HepG2 (cell line): ENCODE measurements around the gene ATP8B2. TPM values are rescaled to one million over a fixed set of nuclear protein-coding genes. Genes with fewer than 3 reads are reported as not detected.

Experiments used
- CBFB ChIP-seq: sonication (generic); formaldehyde crosslinking; IDR thresholded peaks from 2 replicates; pipeline ENCODE4 v1.4.0; 2020; ENCODE audit warnings: missing genetic modification reagents
- CBX2 ChIP-seq, 2 experiments: fragments of 200-600 bp in 1 of 2; sonication (generic); formaldehyde crosslinking in 1 of 2; IDR thresholded peaks; 2 replicates each; pipeline versions ENCODE4 v1.7.0 to v1.8.1; 2018 to 2022; ENCODE audit warnings: low read depth in 2 of 2, low read length in 1 of 2, mild to moderate bottlenecking in 1 of 2, missing genetic modification reagents in 1 of 2
- CC2D1A ChIP-seq: sonication (generic); formaldehyde crosslinking; IDR thresholded peaks from 2 replicates; pipeline ENCODE4 v1.8.1; 2023; ENCODE audit warnings: mild to moderate bottlenecking, missing genetic modification reagents
- HNF4A ChIP-seq: sonication (generic); formaldehyde crosslinking; IDR thresholded peaks from 2 replicates; pipeline ENCODE4 v1.4.0; 2020; ENCODE audit warnings: missing genetic modification reagents
- JARID2 ChIP-seq: sonication (generic); formaldehyde crosslinking; IDR thresholded peaks from 2 replicates; pipeline ENCODE4 v1.8.1; 2023; ENCODE audit warnings: missing genetic modification reagents, inconsistent platforms; ENCODE audit not compliant: insufficient replicate concordance
- KLF6 ChIP-seq: IDR thresholded peaks from 2 replicates; pipeline ENCODE4 v1.8.0; 2016; ENCODE audit warnings: missing biosample characterization, missing genetic modification reagents
- NCOA2 ChIP-seq: sonication (generic); formaldehyde crosslinking; IDR thresholded peaks from 2 replicates; pipeline ENCODE4 v1.8.0; 2022; ENCODE audit warnings: inconsistent platforms
- PRMT3 ChIP-seq: sonication (generic); formaldehyde crosslinking; IDR thresholded peaks from 2 replicates; pipeline ENCODE4 v1.8.1; 2022; ENCODE audit warnings: low read depth, mild to moderate bottlenecking, moderate library complexity, missing genetic modification reagents, borderline replicate concordance
- RARA ChIP-seq: IDR thresholded peaks from 2 replicates; pipeline ENCODE4 v1.6.1; 2016; ENCODE audit warnings: missing genetic modification reagents, missing compliant biosample characterization
- SRSF4 ChIP-seq: fragments of 200-400 bp; formaldehyde crosslinking; IDR thresholded peaks from one replicate; pipeline ENCODE4 v1.6.1; 2018; ENCODE audit warnings: mild to moderate bottlenecking, low read depth, low read length, moderate library complexity; ENCODE audit not compliant: poor library complexity, severe bottlenecking
- THYN1 ChIP-seq: sonication (generic); formaldehyde crosslinking; IDR thresholded peaks from 2 replicates; pipeline ENCODE4 v1.8.1; 2023; ENCODE audit warnings: low read depth, mild to moderate bottlenecking, moderate library complexity, missing genetic modification reagents, borderline replicate concordance
- YY1 ChIP-seq: IDR thresholded peaks from 2 replicates; pipeline ENCODE4 v1.6.1; 2011; ENCODE audit warnings: low read length, low read depth, moderate library complexity, mild to moderate bottlenecking; ENCODE audit not compliant: insufficient read depth, insufficient replicate concordance
- ZNF282 ChIP-seq: fragments of 450-650 bp; IDR thresholded peaks from 2 replicates; pipeline ENCODE4 v1.6.1; 2018; ENCODE audit not compliant: partially characterized antibody
- ZNF484 ChIP-seq: sonication (generic); formaldehyde crosslinking; IDR thresholded peaks from 2 replicates; pipeline ENCODE4 v1.5.1; 2020; ENCODE audit warnings: mild to moderate bottlenecking, low read depth, missing genetic modification reagents, borderline replicate concordance
- ZNF577 ChIP-seq: sonication (generic); formaldehyde crosslinking; IDR thresholded peaks from 2 replicates; pipeline ENCODE4 v1.4.0; 2020; ENCODE audit warnings: mild to moderate bottlenecking, low read depth, missing genetic modification reagents, borderline replicate concordance
- ZNF605 ChIP-seq: sonication (generic); formaldehyde crosslinking; IDR thresholded peaks from 2 replicates; pipeline ENCODE4 v1.8.0; 2022; ENCODE audit warnings: mild to moderate bottlenecking, missing genetic modification reagents
- ZNF619 ChIP-seq: sonication (generic); formaldehyde crosslinking; IDR thresholded peaks from 2 replicates; pipeline ENCODE4 v1.4.0; 2020; ENCODE audit warnings: mild to moderate bottlenecking, missing genetic modification reagents
- ZNF768 ChIP-seq: sonication (generic); formaldehyde crosslinking; IDR thresholded peaks from 2 replicates; pipeline ENCODE4 v1.4.0; 2020; ENCODE audit warnings: missing genetic modification reagents
- ZNF790 ChIP-seq: sonication (generic); formaldehyde crosslinking; IDR thresholded peaks from 2 replicates; pipeline ENCODE4 v1.8.0; 2022; ENCODE audit warnings: missing genetic modification reagents, mild to moderate bottlenecking, borderline replicate concordance
- ZNF83 ChIP-seq: sonication (generic); formaldehyde crosslinking; IDR thresholded peaks from 2 replicates; pipeline ENCODE4 v1.4.0; 2020; ENCODE audit warnings: missing genetic modification reagents, mild to moderate bottlenecking, borderline replicate concordance
- polyA plus RNA-seq, 8 experiments: library from polyadenylated mRNA; depleted of rRNA in 3 of 8; stranded (reverse) in 7 of 8; unstranded in 1 of 8; fragments of >200 nt; fragmentation: Illumina TruSeq in 4 of 8; extraction: Trizol in 4 of 8; gene quantifications; 2 replicates each; pipeline versions ENCODE4 v1.2.1 to v1.2.3, GENCODE V29; 2011 to 2016; ENCODE audit warnings: low read depth in 4 of 8, missing spikeins in 1 of 8, mixed read lengths in 1 of 8; ENCODE audit not compliant: insufficient read depth in 1 of 8
- total RNA-seq, 5 experiments: library from RNA; depleted of rRNA; stranded (reverse); fragments of >200 nt; fragmentation: Illumina TruSeq; extraction: Trizol; gene quantifications; 2 replicates each; pipeline ENCODE4 v1.2.3, GENCODE V29; 2016; ENCODE audit warnings: low read depth in 1 of 5
- TF ChIP-seq, protein P1 (sequence below): IDR thresholded peaks from 2 replicates; pipeline ENCODE4 v1.6.1; 2016; ENCODE audit warnings: low read depth, control low read depth
- TF ChIP-seq, protein P2 (sequence below): IDR thresholded peaks from 2 replicates; pipeline ENCODE4 v1.6.1; 2016; ENCODE audit warnings: missing biosample characterization, missing genetic modification reagents, low read depth
- TF ChIP-seq, protein P3 (sequence below): IDR thresholded peaks from 2 replicates; pipeline ENCODE4 v1.6.1; 2016; ENCODE audit warnings: mild to moderate bottlenecking, missing biosample characterization, missing genetic modification reagents
- TF ChIP-seq, protein P4 (sequence below): sonication (generic); formaldehyde crosslinking; IDR thresholded peaks from 2 replicates; pipeline ENCODE4 v1.4.0; 2020; ENCODE audit warnings: missing genetic modification reagents

ATP8B2 gene
- total and polyA plus RNA-seq, 2 of the 13 experiments (the other 11 are each of a cell fraction or from before 2014, with no cell fraction given) = 20.4 to 39.3 TPM

DNA sequence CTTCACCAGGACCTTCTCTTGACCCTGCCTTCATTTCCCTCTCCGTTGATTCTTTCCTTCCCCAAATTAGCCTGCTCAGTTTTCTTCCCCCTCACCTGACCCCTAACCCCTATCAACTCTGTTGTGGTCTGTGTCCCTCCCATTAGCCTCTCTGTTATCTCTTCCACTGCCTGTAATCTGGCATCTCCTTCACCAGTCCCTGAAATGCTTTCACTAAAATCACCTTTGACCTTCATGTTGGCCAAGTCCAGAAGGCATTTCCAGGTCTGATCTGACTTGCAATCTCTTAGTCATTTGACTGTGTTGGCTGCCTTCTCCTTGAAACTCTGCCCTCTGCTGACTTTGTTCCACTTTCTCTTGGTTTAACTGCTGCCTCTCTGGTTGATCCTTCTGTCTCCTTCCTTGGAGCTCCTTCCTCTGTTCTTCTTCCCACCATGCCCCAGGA, 28.2 kb downstream of the ATP8B2 start (continued):
- TF ChIP-seq, protein P1, sequence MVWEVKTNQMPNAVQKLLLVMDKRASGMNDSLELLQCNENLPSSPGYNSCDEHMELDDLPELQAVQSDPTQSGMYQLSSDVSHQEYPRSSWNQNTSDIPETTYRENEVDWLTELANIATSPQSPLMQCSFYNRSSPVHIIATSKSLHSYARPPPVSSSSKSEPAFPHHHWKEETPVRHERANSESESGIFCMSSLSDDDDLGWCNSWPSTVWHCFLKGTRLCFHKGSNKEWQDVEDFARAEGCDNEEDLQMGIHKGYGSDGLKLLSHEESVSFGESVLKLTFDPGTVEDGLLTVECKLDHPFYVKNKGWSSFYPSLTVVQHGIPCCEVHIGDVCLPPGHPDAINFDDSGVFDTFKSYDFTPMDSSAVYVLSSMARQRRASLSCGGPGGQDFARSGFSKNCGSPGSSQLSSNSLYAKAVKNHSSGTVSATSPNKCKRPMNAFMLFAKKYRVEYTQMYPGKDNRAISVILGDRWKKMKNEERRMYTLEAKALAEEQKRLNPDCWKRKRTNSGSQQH (CRISPR knock-in tag) = no peak
- no peak for TF ChIP-seq JARID2 (CRISPR knock-in tag)
- no peak for TF ChIP-seq THYN1 (CRISPR knock-in tag)
- no peak for TF ChIP-seq ZNF577
- no peak for TF ChIP-seq ZNF83
- no peak for TF ChIP-seq ZNF790 (CRISPR knock-in tag)
- no peak for TF ChIP-seq KLF6 (CRISPR knock-in tag)
- no peak for TF ChIP-seq ZNF282
- TF ChIP-seq NCOA2 = no peak
- no peak for TF ChIP-seq YY1
- TF ChIP-seq ZNF484 (CRISPR knock-in tag) = no peak
- no peak for TF ChIP-seq ZNF768 (CRISPR knock-in tag)
- TF ChIP-seq, protein P2, sequence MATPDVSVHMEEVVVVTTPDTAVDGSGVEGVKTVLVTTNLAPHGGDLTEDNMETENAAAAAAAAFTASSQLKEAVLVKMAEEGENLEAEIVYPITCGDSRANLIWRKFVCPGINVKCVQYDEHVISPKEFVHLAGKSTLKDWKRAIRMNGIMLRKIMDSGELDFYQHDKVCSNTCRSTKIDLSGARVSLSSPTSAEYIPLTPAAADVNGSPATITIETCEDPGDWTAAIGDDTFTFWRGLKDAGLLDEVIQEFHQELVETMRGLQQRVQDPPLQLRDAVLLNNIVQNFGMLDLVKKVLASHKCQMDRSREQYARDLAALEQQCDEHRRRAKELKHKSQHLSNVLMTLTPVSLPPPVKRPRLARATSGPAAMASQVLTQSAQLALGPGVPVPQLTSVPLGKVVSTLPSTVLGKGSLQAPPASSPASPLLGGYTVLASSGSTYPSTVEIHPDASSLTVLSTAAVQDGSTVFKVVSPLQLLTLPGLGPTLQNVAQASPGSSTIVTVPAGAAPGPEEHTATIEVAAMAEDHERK (CRISPR knock-in tag) = no peak
- peak; percentile 56 for TF ChIP-seq HNF4A (CRISPR knock-in tag)
- 0 out of 2 replicates have a peak, but pooled peaks have one; percentile 13 for TF ChIP-seq RARA
- TF ChIP-seq SRSF4 = no peak
- TF ChIP-seq, protein P3, sequence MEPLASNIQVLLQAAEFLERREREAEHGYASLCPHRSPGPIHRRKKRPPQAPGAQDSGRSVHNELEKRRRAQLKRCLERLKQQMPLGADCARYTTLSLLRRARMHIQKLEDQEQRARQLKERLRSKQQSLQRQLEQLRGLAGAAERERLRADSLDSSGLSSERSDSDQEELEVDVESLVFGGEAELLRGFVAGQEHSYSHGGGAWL (CRISPR knock-in tag) = no peak
- TF ChIP-seq CC2D1A (CRISPR knock-in tag) = no peak
- no peak for TF ChIP-seq ZNF605 (CRISPR knock-in tag)
- no peak for TF ChIP-seq CBFB
- no peak for TF ChIP-seq CBX2 (IDR thresholded peaks at IDR 0.05; ENCODE audit: low read depth, low read length)
- TF ChIP-seq CBX2 (CRISPR knock-in tag; IDR thresholded peaks at IDR 0.05; ENCODE audit: low read depth) = no peak
- TF ChIP-seq, protein P4, sequence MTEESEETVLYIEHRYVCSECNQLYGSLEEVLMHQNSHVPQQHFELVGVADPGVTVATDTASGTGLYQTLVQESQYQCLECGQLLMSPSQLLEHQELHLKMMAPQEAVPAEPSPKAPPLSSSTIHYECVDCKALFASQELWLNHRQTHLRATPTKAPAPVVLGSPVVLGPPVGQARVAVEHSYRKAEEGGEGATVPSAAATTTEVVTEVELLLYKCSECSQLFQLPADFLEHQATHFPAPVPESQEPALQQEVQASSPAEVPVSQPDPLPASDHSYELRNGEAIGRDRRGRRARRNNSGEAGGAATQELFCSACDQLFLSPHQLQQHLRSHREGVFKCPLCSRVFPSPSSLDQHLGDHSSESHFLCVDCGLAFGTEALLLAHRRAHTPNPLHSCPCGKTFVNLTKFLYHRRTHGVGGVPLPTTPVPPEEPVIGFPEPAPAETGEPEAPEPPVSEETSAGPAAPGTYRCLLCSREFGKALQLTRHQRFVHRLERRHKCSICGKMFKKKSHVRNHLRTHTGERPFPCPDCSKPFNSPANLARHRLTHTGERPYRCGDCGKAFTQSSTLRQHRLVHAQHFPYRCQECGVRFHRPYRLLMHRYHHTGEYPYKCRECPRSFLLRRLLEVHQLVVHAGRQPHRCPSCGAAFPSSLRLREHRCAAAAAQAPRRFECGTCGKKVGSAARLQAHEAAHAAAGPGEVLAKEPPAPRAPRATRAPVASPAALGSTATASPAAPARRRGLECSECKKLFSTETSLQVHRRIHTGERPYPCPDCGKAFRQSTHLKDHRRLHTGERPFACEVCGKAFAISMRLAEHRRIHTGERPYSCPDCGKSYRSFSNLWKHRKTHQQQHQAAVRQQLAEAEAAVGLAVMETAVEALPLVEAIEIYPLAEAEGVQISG (CRISPR knock-in tag) = no peak
- TF ChIP-seq PRMT3 (CRISPR knock-in tag) = no peak
- TF ChIP-seq ZNF619 = no peak
